OCI-LY1 (cell line): ENCODE data around the gene FBN1.

Experiments used
- H2AFZ ChIP-seq: fragments of 200-600 bp; sonication (generic), shearing (Covaris generic); 2 replicates; pipeline ENCODE4 v1.6.0; 2014; ENCODE audit warnings: antibody characterized with exemption, mild to moderate bottlenecking, low read length
- H3F3A ChIP-seq: fragments of 200-600 bp; sonication (generic), shearing (Covaris generic); 2 replicates; pipeline ENCODE4 v1.6.0; 2014; ENCODE audit warnings: mild to moderate bottlenecking, antibody characterized with exemption, low read length, moderate library complexity; ENCODE audit not compliant: insufficient read depth
- H3K27ac ChIP-seq: fragments of 200-600 bp; sonication (generic); 2 replicates; pipeline ENCODE4 v1.5.1; 2014; ENCODE audit warnings: low read length, mixed run types, mild to moderate bottlenecking, low read depth; ENCODE audit not compliant: poor library complexity, severe bottlenecking
- H3K27me3 ChIP-seq: fragments of 200-600 bp; sonication (generic); 2 replicates; pipeline ENCODE4 v1.6.0; 2014; ENCODE audit warnings: antibody characterized with exemption, mild to moderate bottlenecking, low read length, moderate library complexity; ENCODE audit not compliant: insufficient read depth
- H3K36me3 ChIP-seq: fragments of 200-600 bp; sonication (generic); 2 replicates; pipeline ENCODE4 v1.6.1; 2014; ENCODE audit warnings: mild to moderate bottlenecking, antibody characterized with exemption, low read length, moderate library complexity, mixed read lengths; ENCODE audit not compliant: insufficient read depth
- H3K4me1 ChIP-seq: fragments of 200-600 bp; sonication (generic); 2 replicates; pipeline ENCODE4 v1.5.1; 2014; ENCODE audit warnings: mild to moderate bottlenecking, low read length, moderate library complexity; ENCODE audit not compliant: insufficient read depth, severe bottlenecking
- H3K4me2 ChIP-seq: fragments of 200-600 bp; sonication (generic), shearing (Covaris generic); 2 replicates; pipeline ENCODE4 v1.6.1; 2014; ENCODE audit warnings: low read length
- H3K4me3 ChIP-seq: fragments of 200-600 bp; sonication (generic); 2 replicates; pipeline ENCODE4 v1.5.1; 2014; ENCODE audit warnings: low read length, low read depth, mild to moderate bottlenecking, mixed read lengths; ENCODE audit not compliant: poor library complexity, severe bottlenecking
- H3K79me2 ChIP-seq: fragments of 200-600 bp; shearing (Covaris generic); 2 replicates; pipeline ENCODE4 v1.6.1; 2016; ENCODE audit warnings: mixed run types, low read length, mixed read lengths; ENCODE audit not compliant: insufficient read depth
- H3K9ac ChIP-seq: fragments of 200-600 bp; sonication (generic), shearing (Covaris generic); 2 replicates; pipeline ENCODE4 v1.6.1; 2014; ENCODE audit warnings: mild to moderate bottlenecking, low read length, mixed read lengths
- H3K9me2 ChIP-seq: fragments of 200-600 bp; sonication (generic), shearing (Covaris generic); 2 replicates; pipeline ENCODE4 v1.6.1; 2014; ENCODE audit warnings: low read depth, mild to moderate bottlenecking, low read length, mixed read lengths
- H3K9me3 ChIP-seq: fragments of 200-600 bp; shearing (Covaris generic); 2 replicates; pipeline ENCODE4 v1.6.1; 2014; ENCODE audit warnings: low read length, mixed read lengths
- H4K20me1 ChIP-seq: fragments of 200-600 bp; sonication (generic), shearing (Covaris generic); 2 replicates; pipeline ENCODE4 v1.6.0; 2016; ENCODE audit warnings: mild to moderate bottlenecking, low read length; ENCODE audit not compliant: insufficient read depth
- CTCF ChIP-seq: fragments of 200-600 bp; sonication (generic), shearing (Covaris generic); IDR thresholded peaks from 2 replicates; pipeline ENCODE4 v1.5.1; 2017; ENCODE audit warnings: mild to moderate bottlenecking, antibody characterized with exemption, low read length, moderate library complexity, mixed read lengths
- EZH2 ChIP-seq: fragments of 200-600 bp; sonication (generic), shearing (Covaris generic); IDR thresholded peaks from 2 replicates; pipeline ENCODE4 v1.8.0; 2017; ENCODE audit warnings: borderline replicate concordance, mixed run types, mild to moderate bottlenecking, antibody characterized with exemption, low read length, moderate library complexity, mixed read lengths

Gene FBN1

DNA sequence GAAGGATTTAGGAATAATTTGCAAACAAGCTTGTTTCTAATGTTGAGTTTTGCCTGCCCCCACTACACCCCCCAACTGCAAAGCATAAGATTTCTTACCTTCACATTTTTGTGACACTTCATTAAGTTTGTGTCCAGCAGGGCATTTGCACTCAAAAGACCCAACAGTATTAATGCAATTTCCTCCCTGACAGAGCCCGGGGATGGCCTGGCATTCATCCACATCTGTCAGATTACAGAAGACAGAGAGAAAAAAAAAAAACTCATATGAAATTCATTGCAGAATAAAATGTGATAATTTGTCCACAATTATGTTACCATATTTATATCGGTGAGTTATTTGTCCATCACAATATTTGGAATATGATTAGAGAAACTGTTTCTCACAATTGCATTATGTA is 111.5 kb downstream of the FBN1 start:
- Histone ChIP-seq H3K4me3 (no peak overlapping the region), H3K79me2 (no peaks in the 10 kb centered on the region), H3K27me3 (no peaks in the 10 kb centered on the region), H2AFZ (no peak overlapping the region), H3K4me1 (no peaks in the 10 kb centered on the region), H4K20me1 (no peaks in the 10 kb centered on the region), H3K9ac (no peak overlapping the region), H3K9me3 (no peaks in the 10 kb centered on the region), H3K4me2 (no peak overlapping the region), H3F3A (no peaks in the 10 kb centered on the region), H3K9me2 (no peaks in the 10 kb centered on the region), H3K36me3 (no peaks in the 10 kb centered on the region), H3K27ac (no peak overlapping the region)
- no peak for TF ChIP-seq CTCF
- TF ChIP-seq EZH2, result no peak

- Histone ChIP-seq H3K9me3 (no peaks in the 10 kb centered on the region), H3K9ac (no peak overlapping the region), H3K4me3 (no peak overlapping the region), H3K4me2 (no peak overlapping the region), H4K20me1 (no peaks in the 10 kb centered on the region), H3F3A (no peaks in the 10 kb centered on the region), H3K27me3 (no peaks in the 10 kb centered on the region), H3K27ac (no peak overlapping the region), H3K9me2 (no peaks in the 10 kb centered on the region), H3K4me1 (no peaks in the 10 kb centered on the region), H2AFZ (no peak overlapping the region), H3K79me2 (no peaks in the 10 kb centered on the region), H3K36me3 (no peaks in the 10 kb centered on the region)
- TF ChIP-seq CTCF, result no peak
- TF ChIP-seq EZH2, result no peak
Measured at GRCh38 chr15:48532946-48533345, 112.6 kb downstream of the FBN1 start.

- Histone ChIP-seq H3K9ac (no peak overlapping the region), H3K27me3 (no peaks in the 10 kb centered on the region), H4K20me1 (no peaks in the 10 kb centered on the region), H2AFZ (no peak overlapping the region), H3K36me3 (no peaks in the 10 kb centered on the region), H3F3A (no peaks in the 10 kb centered on the region), H3K27ac (no peak overlapping the region), H3K79me2 (no peaks in the 10 kb centered on the region), H3K9me2 (no peaks in the 10 kb centered on the region), H3K4me2 (no peak overlapping the region), H3K4me3 (no peak overlapping the region), H3K4me1 (no peaks in the 10 kb centered on the region), H3K9me3 (no peaks in the 10 kb centered on the region)
- TF ChIP-seq CTCF (no peak), EZH2 (no peak)
Measured at GRCh38 chr15:48530528-48530927, 115.0 kb downstream of the FBN1 start.
